HepG2 (cell line): ENCODE results near the gene HSPB8.
"Not testable (repeated sequence)": the region's sequence is repeated elsewhere in the genome, so short reads cannot be mapped to it uniquely, and the experiment has no call there.

Experiments used
- GABPB1 ChIP-seq: IDR thresholded peaks from 2 replicates; pipeline ENCODE4 v1.6.1; 2016; ENCODE audit warnings: mild to moderate bottlenecking, missing genetic modification reagents, moderate library complexity, missing compliant biosample characterization
- MAX ChIP-seq: IDR thresholded peaks from 2 replicates; pipeline ENCODE4 v1.6.1; 2012; ENCODE audit warnings: inconsistent platforms
- TF ChIP-seq, protein P1 (sequence below): sonication (generic); formaldehyde crosslinking; IDR thresholded peaks from 2 replicates; pipeline ENCODE4 v1.5.0; 2020; ENCODE audit warnings: mild to moderate bottlenecking, missing genetic modification reagents, moderate library complexity

DNA sequence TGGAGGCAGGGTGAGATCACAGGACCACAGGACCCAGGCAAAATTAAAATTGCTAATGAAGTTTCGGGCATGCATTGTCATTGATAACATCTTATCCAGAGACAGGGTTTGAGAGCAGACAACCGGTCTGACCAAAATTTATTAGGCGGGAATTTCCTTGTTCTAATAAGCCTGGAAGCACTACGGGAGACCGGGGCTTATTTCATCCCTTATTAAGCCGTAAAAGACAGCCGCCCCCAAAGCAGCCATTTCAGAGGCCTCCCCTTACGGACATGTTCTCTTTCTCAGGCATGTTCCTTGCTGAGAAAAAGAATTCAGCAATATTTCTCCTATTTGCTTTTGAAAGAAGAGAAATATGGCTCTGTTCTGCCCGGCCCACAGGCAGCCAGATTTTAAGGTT, 40.1 kb downstream of the HSPB8 start:
- TF ChIP-seq GABPB1 (CRISPR knock-in tag); MAX: not testable (repeated sequence)
- TF ChIP-seq, protein P1, sequence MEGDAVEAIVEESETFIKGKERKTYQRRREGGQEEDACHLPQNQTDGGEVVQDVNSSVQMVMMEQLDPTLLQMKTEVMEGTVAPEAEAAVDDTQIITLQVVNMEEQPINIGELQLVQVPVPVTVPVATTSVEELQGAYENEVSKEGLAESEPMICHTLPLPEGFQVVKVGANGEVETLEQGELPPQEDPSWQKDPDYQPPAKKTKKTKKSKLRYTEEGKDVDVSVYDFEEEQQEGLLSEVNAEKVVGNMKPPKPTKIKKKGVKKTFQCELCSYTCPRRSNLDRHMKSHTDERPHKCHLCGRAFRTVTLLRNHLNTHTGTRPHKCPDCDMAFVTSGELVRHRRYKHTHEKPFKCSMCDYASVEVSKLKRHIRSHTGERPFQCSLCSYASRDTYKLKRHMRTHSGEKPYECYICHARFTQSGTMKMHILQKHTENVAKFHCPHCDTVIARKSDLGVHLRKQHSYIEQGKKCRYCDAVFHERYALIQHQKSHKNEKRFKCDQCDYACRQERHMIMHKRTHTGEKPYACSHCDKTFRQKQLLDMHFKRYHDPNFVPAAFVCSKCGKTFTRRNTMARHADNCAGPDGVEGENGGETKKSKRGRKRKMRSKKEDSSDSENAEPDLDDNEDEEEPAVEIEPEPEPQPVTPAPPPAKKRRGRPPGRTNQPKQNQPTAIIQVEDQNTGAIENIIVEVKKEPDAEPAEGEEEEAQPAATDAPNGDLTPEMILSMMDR: not testable (repeated sequence)
